Aorta (tissue), 5 donors: ENCODE measurements around the gene FOSL1. TPM values are rescaled to one million over a fixed set of nuclear protein-coding genes. Genes with fewer than 3 reads are reported as not detected.
A peak's percentile ranks its signal among the peaks of the same experiment; 100 is the strongest.

Source experiments
- ATAC-seq: fragments of 200-7000 bp; cut with Tn5 transposase; one replicate; pipeline ENCODE4 v1.9.1; 2022; ENCODE audit warnings: moderate library complexity; ENCODE audit not compliant: low FRiP score
- DNase-seq, 2 donors: peaks; one replicate each; pipeline ENCODE4 v3.0.0-alpha.2; 2020
- H3K27ac ChIP-seq, 2 donors: one replicate each; pipeline ENCODE4 v1.5.1; 2013; ENCODE audit warnings: low read length in 2 of 2, mild to moderate bottlenecking in 2 of 2, moderate library complexity in 2 of 2, control low read depth in 1 of 2, inconsistent platforms in 1 of 2, low read depth in 1 of 2
- H3K27me3 ChIP-seq, 2 donors: one replicate each; pipeline ENCODE4 v1.6.1; 2013; ENCODE audit warnings: control low read depth in 1 of 2, low read length in 1 of 2, mild to moderate bottlenecking in 1 of 2, moderate library complexity in 1 of 2; ENCODE audit not compliant: insufficient read depth in 2 of 2, control insufficient read depth in 1 of 2
- H3K36me3 ChIP-seq, 2 donors: one replicate each; pipeline ENCODE4 v1.6.1; 2013; ENCODE audit warnings: control low read depth in 1 of 2, low read length in 1 of 2, mild to moderate bottlenecking in 1 of 2; ENCODE audit not compliant: insufficient read depth in 2 of 2, control insufficient read depth in 1 of 2
- H3K4me1 ChIP-seq, 2 donors: one replicate each; pipeline ENCODE4 v1.6.1; 2013; ENCODE audit warnings: low read length in 2 of 2, control low read depth in 1 of 2, mild to moderate bottlenecking in 1 of 2, moderate library complexity in 1 of 2; ENCODE audit not compliant: insufficient read depth in 2 of 2, control insufficient read depth in 1 of 2
- H3K4me3 ChIP-seq, 2 donors: one replicate each; pipeline ENCODE4 v1.5.1; 2013; ENCODE audit warnings: low read length in 2 of 2, control low read depth in 1 of 2, mild to moderate bottlenecking in 1 of 2
- H3K9me3 ChIP-seq: one replicate; pipeline ENCODE4 v1.6.1; 2013; ENCODE audit warnings: mild to moderate bottlenecking, low read length; ENCODE audit not compliant: control insufficient read depth
- WGBS, 2 donors: extraction: QIAGEN DNeasy Blood & Tissue Kit; methylation state at CpG; one replicate each; pipeline ENCODE4 v1.1.7; 2013; 5-methylcytosine and 5-hydroxymethylcytosine counted together
- intact Hi-C, 2 donors: fragments of 100-400 bp; cut with DNase I; formaldehyde crosslinking; loops; one replicate each; pipeline versions ENCODE4 v1.14.2 to v1.15.0; 2022
- polyA plus RNA-seq, 2 donors: library from polyadenylated mRNA; stranded (reverse); fragments of 200-250 nt; gene quantifications; one replicate each; pipeline ENCODE4 v1.2.3, GENCODE V29; 2013
- total RNA-seq, 2 donors: library from RNA; stranded (reverse); fragmentation: NEBNext Ultra II Directional; extraction: Animal tissue kit (Norgen Biotek cat#: 25700); gene quantifications; one replicate each; pipeline ENCODE4 v1.2.1, GENCODE V29; 2021
- donor health status: healthy with polysubstance abuse.
- donor health status: Bipolar disorder and iron deficiency.
- donor health status: DM: no; HTN: no; CAD: no.
- donor health status: DM: no; HTN: no; CAD: no.
- donor health status: DM: yes; HTN: yes; CAD: no.

Gene FOSL1
- total and polyA plus RNA-seq, 4 donors = 1.6 to 31.9 (median 6.8) TPM

DNA sequence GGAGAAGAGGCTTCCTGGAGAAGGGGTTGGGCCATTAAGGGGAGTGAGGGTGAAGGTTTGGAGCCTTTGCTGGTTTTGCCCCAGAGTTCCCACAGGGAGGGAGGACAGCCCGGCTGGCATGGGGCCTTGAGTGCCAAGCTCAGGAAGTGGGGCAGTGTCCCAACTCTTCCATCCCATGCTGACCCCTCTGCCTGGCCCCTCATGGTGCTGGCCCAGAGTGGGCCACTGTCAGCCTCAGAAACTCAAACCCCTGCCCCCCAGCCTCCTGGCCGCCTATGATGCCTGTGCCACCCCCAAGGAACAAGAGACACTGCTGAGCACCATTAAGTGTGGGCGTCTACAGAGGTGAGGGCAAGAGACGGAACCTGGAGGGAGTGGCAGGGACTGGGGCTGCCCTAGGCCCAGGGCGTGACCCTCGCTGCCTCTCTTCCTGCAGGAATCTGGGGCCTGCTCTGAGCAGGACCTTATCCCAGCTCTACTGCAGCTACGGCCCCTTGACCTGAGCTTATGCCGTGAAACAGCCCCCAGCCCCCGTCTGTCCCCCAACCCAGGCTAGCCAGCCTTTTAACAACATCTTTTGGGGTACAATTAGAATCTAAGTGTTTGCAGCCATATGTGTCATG lies 34.5 kb downstream of the FOSL1 start:
- no peaks in the 10 kb centered on the region for H3K27me3 ChIP-seq
- no peaks in the 10 kb centered on the region for H3K9me3 ChIP-seq
- no peak for ATAC-seq
- WGBS, 2 donors = 55 to 71% methylated on average over 9 of the region's 9 CpGs
- no peak overlapping the region for H3K4me3 ChIP-seq
- no peak overlapping the region for H3K27ac ChIP-seq
- DNase-seq = peak in 1 of 2 donors; percentile 59
- intact Hi-C loops = loop anchor here in 1 of 2 donors (5.0 kb wide), 1 partner anchor 102 kb away; no protein-coding TSS in a partner anchor
- no peaks in the 10 kb centered on the region for H3K4me1 ChIP-seq
- peaks cover 0 to 8% of the 10 kb centered on the region in 2 donors for H3K36me3 ChIP-seq

DNA sequence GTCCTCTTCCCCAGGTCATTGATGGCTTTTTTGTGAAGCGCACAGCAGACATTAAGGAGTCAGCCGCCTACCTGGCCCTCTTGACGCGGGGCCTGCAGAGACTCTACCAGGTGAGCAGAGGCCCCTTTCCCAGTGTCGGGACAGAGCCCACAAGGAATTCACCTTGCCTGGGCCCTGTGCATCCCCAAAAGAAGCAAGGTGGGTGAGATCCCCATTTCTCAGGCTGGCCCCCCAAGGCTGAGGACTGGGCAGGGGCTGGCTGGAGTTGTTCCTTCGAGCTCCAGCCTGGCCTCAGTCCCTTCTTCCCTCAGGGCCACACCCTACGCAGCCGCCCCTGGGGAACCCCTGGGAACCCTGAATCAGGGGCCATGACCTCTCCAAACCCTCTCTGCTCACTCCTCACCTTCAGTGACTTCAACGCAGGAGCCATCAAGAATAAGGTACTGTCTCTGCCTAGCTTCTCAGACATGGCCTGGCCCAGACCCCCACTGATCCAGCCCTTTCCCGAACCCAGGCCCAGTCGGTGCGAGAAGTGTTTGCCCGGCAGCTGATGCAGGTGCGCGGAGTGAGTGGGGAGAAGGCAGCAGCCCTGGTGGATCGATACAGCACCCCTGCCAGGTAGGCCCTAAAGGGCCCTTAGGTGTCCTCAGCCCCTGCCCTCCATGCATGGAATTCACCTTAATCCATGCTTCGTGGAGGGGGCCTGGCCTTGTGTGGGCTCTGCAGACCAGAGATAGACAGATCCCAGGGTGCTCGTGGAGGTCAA lies 35.3 kb downstream of the FOSL1 start:
- DNase-seq = peak in 1 of 2 donors; percentile 46
- ATAC-seq = no peak
- H3K9me3 ChIP-seq = no peaks in the 10 kb centered on the region
- H3K4me1 ChIP-seq = no peaks in the 10 kb centered on the region
- intact Hi-C loops = loop anchor here in 1 of 2 donors (5.0 kb wide), 1 partner anchor 102 kb away; no protein-coding TSS in a partner anchor
- no peaks in the 10 kb centered on the region for H3K27me3 ChIP-seq
- H3K27ac ChIP-seq = no peak overlapping the region
- H3K36me3 ChIP-seq = peaks cover 0 to 8% of the 10 kb centered on the region in 2 donors
- 70 to 73% methylated on average over 18 of the region's 18 CpGs for WGBS, 2 donors
- H3K4me3 ChIP-seq = no peak overlapping the region

DNA sequence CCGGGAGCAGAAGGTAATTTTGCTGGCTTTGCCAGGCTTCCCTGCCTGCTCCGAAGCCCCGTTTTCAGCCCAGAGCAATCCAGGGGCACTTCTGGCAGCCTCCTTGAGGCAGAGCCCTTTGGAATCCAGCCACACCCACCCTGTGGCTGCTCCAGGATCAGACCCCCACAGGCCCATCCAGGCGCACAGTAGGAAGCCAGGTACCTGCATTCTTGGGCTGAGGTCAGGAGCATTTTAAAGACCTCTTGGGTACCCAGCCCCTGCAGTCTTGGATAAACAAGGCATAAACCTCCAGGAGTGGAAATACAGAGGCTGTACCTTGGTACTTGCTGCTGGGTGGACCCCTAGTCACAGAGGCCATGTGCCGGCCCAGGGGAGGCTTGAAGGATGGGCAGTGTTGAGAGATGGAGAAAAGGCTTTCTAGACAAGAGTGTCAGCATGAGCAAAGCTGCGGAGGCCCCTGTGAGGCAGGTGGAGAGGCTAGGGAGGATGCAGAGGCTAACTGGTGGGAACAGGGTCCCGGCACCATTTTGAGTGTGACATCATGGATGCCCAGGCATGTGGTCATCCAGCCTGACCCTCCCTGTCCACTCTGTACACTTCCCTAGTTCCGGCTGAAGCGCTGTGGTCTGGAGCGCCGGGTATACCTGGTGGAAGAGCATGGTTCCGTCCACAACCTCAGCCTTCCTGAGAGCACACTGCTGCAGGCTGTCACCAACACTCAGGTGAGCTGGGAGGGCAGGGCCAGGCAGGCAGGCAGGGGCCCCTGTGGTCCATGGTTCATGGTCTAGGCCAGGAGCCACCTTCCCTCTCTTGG lies 36.1 kb downstream of the FOSL1 start:
- intact Hi-C loops = no loop called here

DNA sequence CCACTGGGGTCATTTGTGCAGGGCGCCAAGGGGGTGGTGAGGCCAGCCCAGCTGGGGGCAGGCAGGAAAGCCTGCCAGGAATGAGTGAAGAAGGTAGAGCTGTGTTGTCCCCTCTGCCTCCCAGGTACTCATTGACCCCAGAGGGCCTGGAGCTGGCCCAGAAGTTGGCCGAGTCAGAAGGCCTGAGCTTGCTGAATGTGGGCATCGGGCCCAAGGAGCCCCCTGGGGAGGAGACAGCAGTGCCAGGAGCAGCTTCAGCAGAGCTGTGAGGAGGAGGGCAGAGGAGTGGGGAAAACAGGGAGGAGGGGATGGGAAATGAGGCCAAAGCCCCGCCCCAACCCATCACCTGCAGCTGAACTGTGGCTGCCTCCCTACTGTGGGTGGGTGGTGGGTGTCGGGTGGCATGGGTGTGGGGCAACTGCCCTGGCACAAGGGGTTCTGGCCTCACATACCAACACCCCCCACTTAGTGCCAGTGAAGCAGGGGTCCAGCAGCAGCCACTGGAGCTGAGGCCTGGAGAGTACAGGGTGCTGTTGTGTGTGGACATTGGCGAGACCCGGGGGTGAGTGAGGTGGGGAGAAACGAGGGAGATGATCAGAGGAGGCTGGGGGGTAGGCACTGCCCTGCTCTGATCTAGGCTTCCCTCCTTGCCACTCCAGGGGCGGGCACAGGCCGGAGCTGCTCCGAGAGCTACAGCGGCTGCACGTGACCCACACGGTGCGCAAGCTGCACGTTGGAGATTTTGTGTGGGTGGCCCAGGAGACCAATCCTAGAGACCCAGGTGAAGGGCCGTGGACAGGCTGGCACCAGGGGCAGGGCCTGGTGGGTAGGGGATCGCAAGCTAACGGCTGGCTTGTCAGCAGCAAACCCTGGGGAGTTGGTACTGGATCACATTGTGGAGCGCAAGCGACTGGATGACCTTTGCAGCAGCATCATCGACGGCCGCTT lies 37.0 kb downstream of the FOSL1 start:
- Histone ChIP-seq H3K36me3 (peaks cover 0 to 8% of the 10 kb centered on the region in 2 donors), H3K4me3 (no peak overlapping the region), H3K27ac (no peak overlapping the region), H3K4me1 (no peaks in the 10 kb centered on the region), H3K27me3 (no peaks in the 10 kb centered on the region), H3K9me3 (no peaks in the 10 kb centered on the region)
- WGBS, 2 donors = 76% methylated on average over 24 of the region's 24 CpGs
- DNase-seq (peak; percentile 50 to 67), ATAC-seq (no peak)
- intact Hi-C loops = no loop called here

More for the DNA sequence above, 36.1 kb downstream of the FOSL1 start:
- Histone ChIP-seq H3K27ac (no peak overlapping the region), H3K4me3 (no peak overlapping the region), H3K4me1 (no peaks in the 10 kb centered on the region), H3K36me3 (peaks cover 0 to 8% of the 10 kb centered on the region in 2 donors), H3K9me3 (no peaks in the 10 kb centered on the region), H3K27me3 (no peaks in the 10 kb centered on the region)
- ATAC-seq (no peak), DNase-seq (peak in 1 of 2 donors; percentile 68)
- WGBS, 2 donors = 75 to 80% methylated on average over 12 of the region's 12 CpGs

DNA sequence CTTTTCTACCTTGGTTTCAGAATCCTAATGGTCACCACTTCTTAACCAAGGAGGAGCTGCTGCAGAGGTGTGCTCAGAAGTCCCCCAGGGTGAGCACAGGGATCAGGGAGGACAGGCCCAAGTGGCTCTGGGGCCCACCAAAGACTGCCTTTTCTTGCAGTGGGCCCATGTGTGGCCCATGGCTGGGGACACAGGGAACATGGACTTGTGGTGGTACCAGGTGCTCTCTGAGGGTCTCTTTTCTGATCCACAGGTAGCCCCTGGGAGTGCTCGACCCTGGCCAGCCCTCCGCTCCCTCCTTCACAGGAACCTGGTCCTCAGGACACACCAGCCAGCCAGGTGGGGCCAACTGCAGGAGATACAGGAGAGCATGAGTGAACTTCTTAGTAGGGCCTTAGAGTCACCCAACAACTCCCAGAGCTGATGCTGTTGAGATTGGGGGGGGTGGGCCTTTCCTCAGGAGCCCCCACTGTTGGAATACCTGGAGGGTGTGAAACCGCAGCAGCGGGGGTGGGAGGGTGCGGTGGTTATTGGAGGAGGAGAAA lies 37.9 kb downstream of the FOSL1 start:
- 72 to 90% methylated on average over 4 to 5 of the region's 5 CpGs for WGBS, 2 donors
- H3K27ac ChIP-seq = no peak overlapping the region
- H3K4me3 ChIP-seq = no peak overlapping the region
- intact Hi-C loops = no loop called here
- ATAC-seq (no peak), DNase-seq (peak; percentile 34 to 55)
- no peaks in the 10 kb centered on the region for H3K9me3 ChIP-seq
- peaks cover 0 to 8% of the 10 kb centered on the region in 2 donors for H3K36me3 ChIP-seq
- H3K27me3 ChIP-seq = no peaks in the 10 kb centered on the region
- H3K4me1 ChIP-seq = no peaks in the 10 kb centered on the region

DNA sequence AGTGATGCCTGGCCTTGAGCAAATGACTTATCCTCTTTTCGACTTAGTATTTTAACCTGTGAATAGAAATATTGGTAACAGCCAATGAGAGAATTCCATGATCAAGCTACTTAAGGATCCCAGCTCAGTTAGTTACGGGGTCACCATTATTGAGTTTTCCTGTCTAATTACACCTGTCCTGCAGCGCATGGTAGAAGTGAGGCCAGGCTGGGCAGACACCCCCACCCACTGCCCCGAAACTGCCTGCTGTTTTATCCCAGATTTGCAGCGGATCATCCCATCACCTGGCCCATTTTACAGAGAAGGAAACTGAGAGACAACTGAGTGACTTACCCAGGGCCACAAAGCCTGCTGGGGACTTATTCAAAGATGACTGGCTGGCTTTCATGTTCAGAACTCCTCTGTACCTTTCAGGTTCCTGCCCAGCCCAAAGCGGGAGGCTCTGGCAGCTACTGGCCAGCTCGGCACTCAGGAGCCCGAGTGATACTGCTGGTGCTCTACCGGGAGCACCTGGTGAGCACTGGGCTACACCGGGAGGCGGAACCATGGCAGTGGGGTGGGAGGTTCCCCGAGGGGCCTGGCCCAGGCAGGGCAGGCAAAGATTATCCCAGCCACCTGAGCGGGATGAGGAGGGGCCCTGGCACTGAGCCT lies 38.5 kb downstream of the FOSL1 start:
- Histone ChIP-seq H3K27me3 (no peaks in the 10 kb centered on the region), H3K4me1 (no peaks in the 10 kb centered on the region), H3K9me3 (no peaks in the 10 kb centered on the region), H3K27ac (no peak overlapping the region), H3K36me3 (peaks cover 0 to 8% of the 10 kb centered on the region in 2 donors), H3K4me3 (peak overlapping the region in 1 of 2 donors; percentile 64)
- intact Hi-C loops = no loop called here
- ATAC-seq (no peak), DNase-seq (peak; percentile 46 to 61)
- 76 to 77% methylated on average over 13 of the region's 13 CpGs for WGBS, 2 donors

DNA sequence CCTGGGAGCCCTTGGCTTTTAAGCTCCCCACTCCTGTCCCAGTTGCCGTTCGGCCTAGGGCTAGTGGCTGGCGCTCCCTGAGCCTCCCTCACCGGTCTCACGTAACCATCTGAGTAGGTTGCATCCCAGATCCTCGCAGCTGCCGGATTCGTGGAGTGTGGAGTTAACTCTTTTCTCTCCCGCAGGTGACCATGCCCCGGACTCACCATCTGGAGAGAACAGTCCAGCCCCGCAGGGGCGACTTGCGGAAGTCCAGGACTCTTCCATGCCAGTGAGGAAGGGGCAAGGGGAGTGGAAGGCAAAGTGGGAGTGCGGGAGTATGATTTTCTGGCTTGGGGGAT lies 39.1 kb downstream of the FOSL1 start:
- Histone ChIP-seq H3K27ac (peak overlapping the region; percentile 59 to 97), H3K4me3 (peak overlapping the region; percentile 16 to 64), H3K27me3 (no peaks in the 10 kb centered on the region), H3K9me3 (no peaks in the 10 kb centered on the region), H3K4me1 (no peaks in the 10 kb centered on the region), H3K36me3 (peaks cover 0 to 8% of the 10 kb centered on the region in 2 donors)
- ATAC-seq (no peak), DNase-seq (peak; percentile 53 to 79)
- WGBS, 2 donors = 1 to 3% methylated on average over 14 of the region's 14 CpGs
- intact Hi-C loops = no loop called here
